GM13976 (cell line): ENCODE data around the gene CAMKMT.

Experiments used
- DNase-seq: peaks from one replicate; pipeline ENCODE4 v3.0.0; 2012; ENCODE audit warnings: low spot score
- CTCF ChIP-seq: IDR thresholded peaks from 2 replicates; pipeline ENCODE4 v1.5.1; 2012; ENCODE audit warnings: borderline replicate concordance, mild to moderate bottlenecking; ENCODE audit not compliant: insufficient read depth; ENCODE audit errors: extremely low read depth, missing control alignments, control extremely low read depth
- in situ Hi-C: fragments of 300-500 bp; cut with MboI; formaldehyde crosslinking; loops from one replicate; pipeline ENCODE4 v1.12.0; 2022; ENCODE audit warnings: low sequenced_read_pairs, mixed read lengths, inconsistent platforms; ENCODE audit not compliant: unreplicated experiment

Gene CAMKMT

GRCh38 chr2:44744961-44745892 lies 383.5 kb downstream of the CAMKMT start:
- no peak for TF ChIP-seq CTCF
- in situ Hi-C loops: no loop called here
- no peak for DNase-seq

- TF ChIP-seq CTCF: no peak
- in situ Hi-C loops: no loop called here
- no peak for DNase-seq
Observed at GRCh38 chr2:44745922-44746766, 384.4 kb downstream of the CAMKMT start.

- DNase-seq: no peak
- TF ChIP-seq CTCF: no peak
- in situ Hi-C loops: no loop called here
Observed at GRCh38 chr2:44746856-44747615, 385.3 kb downstream of the CAMKMT start.

- in situ Hi-C loops: no loop called here
- DNase-seq: no peak
Observed at GRCh38 chr2:44747794-44748193, 386.0 kb downstream of the CAMKMT start.

GRCh38 chr2:44751754-44752479 lies 390.2 kb downstream of the CAMKMT start:
- DNase-seq: no peak
- no peak for TF ChIP-seq CTCF
- in situ Hi-C loops: no loop called here

More at GRCh38 chr2:44747794-44748193, 386.0 kb downstream of the CAMKMT start:
- TF ChIP-seq CTCF: no peak

GRCh38 chr2:44752761-44753160 lies 391.0 kb downstream of the CAMKMT start:
- no peak for DNase-seq
- in situ Hi-C loops: no loop called here
- no peak for TF ChIP-seq CTCF
